Vagina (tissue), 2 donors: ENCODE measurements around the gene ITGB3BP.

Source experiments
- POLR2AphosphoS5 ChIP-seq, 2 donors: sonication (generic); formaldehyde crosslinking; IDR thresholded peaks; one replicate each; pipeline ENCODE4 v1.9.0; 2017; ENCODE audit warnings: antibody characterized with exemption in 2 of 2, mild to moderate bottlenecking in 2 of 2, low read depth in 1 of 2; ENCODE audit not compliant: insufficient read depth in 1 of 2
- TF ChIP-seq, protein P1 (sequence below), 3 experiments: fragments of 450-650 bp in 2 of 3; fragments of 200-600 bp in 1 of 3; sonication (generic) in 1 of 3; IDR thresholded peaks; one replicate each; pipeline ENCODE4 v1.5.1; 2017 to 2019; ENCODE audit warnings: antibody characterized with exemption in 3 of 3, mild to moderate bottlenecking in 2 of 3, moderate library complexity in 2 of 3

DNA sequence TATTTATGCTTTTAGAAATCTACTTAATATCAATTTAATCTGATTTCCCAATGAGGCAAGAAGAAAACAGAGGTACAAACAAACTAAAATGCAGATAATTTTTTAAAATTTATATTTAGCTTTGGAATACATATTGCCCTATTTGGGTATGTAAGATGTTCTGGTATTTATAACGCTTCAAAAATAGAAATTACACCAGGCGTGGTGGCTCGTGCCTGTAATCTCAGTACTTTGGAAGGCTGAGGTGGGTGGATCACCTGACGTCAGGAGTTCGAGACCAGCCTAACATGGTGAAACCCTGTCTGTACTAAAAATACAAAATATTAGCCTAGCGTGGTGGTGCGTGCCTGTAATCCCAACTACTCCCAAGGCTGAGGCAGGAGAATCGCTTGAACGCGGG, 13.3 kb downstream of the ITGB3BP start:
- TF ChIP-seq, protein P1, sequence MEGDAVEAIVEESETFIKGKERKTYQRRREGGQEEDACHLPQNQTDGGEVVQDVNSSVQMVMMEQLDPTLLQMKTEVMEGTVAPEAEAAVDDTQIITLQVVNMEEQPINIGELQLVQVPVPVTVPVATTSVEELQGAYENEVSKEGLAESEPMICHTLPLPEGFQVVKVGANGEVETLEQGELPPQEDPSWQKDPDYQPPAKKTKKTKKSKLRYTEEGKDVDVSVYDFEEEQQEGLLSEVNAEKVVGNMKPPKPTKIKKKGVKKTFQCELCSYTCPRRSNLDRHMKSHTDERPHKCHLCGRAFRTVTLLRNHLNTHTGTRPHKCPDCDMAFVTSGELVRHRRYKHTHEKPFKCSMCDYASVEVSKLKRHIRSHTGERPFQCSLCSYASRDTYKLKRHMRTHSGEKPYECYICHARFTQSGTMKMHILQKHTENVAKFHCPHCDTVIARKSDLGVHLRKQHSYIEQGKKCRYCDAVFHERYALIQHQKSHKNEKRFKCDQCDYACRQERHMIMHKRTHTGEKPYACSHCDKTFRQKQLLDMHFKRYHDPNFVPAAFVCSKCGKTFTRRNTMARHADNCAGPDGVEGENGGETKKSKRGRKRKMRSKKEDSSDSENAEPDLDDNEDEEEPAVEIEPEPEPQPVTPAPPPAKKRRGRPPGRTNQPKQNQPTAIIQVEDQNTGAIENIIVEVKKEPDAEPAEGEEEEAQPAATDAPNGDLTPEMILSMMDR (IDR thresholded peaks at IDR 0.05), result no peak
- TF ChIP-seq POLR2AphosphoS5 (IDR thresholded peaks at IDR 0.05; ENCODE audit: insufficient read depth in 1 of 2, low read depth in 1 of 2), result no peak
